Sciatic nerve (tissue), 2 donors: ENCODE measurements around the gene FAM229B. TPM values are rescaled to one million over a fixed set of nuclear protein-coding genes. Genes with fewer than 3 reads are reported as not detected.

Experiments used
- ATAC-seq: fragments of 200-7000 bp; cut with Tn5 transposase; one replicate; pipeline ENCODE4 v1.9.1; 2020; ENCODE audit warnings: mild to moderate bottlenecking, moderate library complexity
- DNase-seq: peaks from one replicate; pipeline ENCODE4 v3.0.0-alpha.2; 2020; ENCODE audit warnings: low spot score
- intact Hi-C: fragments of 100-400 bp; cut with DNase I; formaldehyde crosslinking; loops from one replicate; pipeline ENCODE4 v1.14.2; 2022
- total RNA-seq: library from RNA; stranded (reverse); fragmentation: NEBNext Ultra II Directional; extraction: Animal tissue kit (Norgen Biotek cat#: 25700); gene quantifications from one replicate; pipeline ENCODE4 v1.2.1, GENCODE V29; 2021
- donor health status: DM: no; HTN: no; CAD: no.
- donor health status: DM: no; HTN: no; CAD: no.

Gene FAM229B
- total RNA-seq, 1 donor from 2014 or later: 42.4 TPM

DNA sequence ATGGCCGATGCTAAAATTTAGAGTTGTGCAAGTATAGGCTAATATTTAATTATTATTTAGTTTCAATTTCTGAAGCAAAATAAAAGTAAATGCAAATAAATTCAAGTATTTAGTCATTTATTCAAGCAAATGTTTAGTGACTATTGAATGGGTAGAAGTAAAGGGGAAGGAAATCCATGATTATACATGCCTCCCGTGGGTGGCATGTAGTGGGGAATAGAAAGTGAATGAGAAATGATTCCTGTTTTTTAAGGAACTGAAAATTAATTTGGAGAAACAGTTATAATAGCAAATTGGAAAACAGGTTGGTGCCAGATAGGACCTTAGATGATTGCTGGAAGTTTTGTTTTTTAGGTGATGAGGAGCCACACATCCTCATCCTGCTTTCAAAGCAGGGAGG lies 35.4 kb downstream of the FAM229B start:
- intact Hi-C loops: no loop called here
- ATAC-seq: no peak

DNA sequence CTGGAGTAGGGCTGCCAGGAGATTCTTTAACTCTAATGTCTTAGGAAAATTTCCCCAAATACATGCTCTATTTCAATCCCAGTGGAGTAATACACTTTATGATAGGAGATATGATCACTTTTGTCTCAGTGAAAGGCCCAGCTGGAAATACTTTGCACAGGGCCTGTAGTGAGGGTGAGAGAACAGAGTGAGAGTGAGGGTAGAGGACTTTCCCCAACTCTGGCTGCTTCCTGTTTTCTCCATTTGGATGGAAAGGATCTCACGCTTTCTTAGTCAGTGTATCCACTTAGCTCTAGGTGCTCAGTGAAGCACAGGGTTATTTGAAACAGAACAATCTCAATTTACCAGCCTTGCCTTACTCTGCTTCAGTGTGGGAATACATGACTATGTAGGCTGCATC lies 36.6 kb downstream of the FAM229B start:
- DNase-seq (no peak), ATAC-seq (no peak)
- intact Hi-C loops: no loop called here

More for the DNA sequence above, 35.4 kb downstream of the FAM229B start:
- no peak for DNase-seq

DNA sequence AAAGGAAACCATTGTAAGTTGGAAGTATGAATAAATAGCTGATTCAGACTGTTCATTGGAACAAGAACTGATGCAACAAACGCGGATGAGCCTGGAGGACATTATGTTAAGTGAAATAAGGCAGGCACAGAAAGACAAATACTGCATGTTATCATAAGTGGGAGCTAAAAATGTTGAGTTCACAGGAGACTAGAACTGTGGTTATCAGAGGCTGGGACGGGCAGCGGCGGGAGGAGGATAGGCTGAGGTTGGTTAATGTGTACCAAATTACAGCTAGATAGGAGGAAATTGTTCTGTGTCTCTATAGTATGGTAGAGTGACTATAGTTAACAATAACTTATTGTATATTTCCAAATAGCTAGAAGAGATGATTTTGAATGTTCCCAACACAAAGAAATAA lies 40.8 kb downstream of the FAM229B start:
- DNase-seq: no peak
- intact Hi-C loops: no loop called here
- no peak for ATAC-seq

DNA sequence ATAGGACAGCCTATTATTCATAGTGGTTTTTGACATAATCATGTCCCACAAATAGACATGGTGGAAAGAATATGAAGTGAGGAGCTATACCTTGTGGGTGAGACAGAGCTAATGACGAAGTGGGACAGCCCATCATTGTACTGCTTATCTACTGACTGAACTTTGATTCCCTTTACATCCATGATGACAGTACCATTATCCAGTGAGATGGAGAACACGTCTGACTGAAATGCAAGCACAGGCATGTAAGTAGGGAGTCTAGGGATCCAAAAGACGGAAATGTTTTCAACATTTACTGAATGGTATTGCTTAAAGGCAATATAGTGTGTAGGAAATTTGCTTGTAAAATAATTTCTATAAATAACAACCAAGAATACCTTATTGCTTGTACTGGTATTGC lies 43.5 kb downstream of the FAM229B start:
- DNase-seq (no peak), ATAC-seq (no peak)
- intact Hi-C loops: no loop called here

DNA sequence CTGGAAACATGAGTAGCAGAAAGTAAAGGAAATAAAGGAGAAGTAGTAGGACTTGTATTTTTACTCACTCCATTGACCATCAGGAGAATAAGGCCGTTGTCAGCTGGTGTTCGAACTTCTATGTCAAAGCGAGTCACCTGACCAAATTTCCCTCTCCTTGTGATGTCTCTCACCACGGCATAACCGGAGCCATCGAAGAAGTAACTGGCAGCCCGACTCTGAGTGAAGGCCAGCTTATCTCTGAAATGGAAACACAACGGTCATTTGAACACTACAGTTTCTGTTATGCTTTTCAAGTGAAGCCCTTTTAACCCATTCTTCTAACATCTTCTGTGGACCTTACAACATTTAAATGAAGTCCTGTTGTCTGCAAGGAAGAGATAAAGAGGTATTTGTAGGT lies 51.7 kb downstream of the FAM229B start:
- ATAC-seq (no peak), DNase-seq (no peak)
- intact Hi-C loops: no loop called here

DNA sequence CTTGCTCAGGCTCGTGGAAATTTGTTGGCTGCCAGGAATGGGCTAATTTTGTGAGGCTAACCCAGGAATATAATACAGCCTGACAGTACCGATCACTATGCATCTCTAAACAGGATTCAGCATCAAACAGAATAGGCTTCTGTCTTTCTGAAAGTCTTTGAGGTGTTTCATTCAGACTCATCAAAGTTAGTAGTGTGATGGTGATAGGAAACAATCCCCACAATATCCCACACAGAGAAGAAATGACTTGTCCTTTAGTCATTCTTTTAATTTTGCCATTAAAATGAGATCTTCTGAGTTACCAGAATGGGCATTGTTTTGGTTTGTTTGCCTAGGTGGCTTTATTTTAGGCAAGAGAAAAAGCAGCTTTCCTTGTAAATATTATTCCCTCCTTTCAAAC lies 54.3 kb downstream of the FAM229B start:
- intact Hi-C loops: no loop called here
- no peak for ATAC-seq
- DNase-seq: no peak

DNA sequence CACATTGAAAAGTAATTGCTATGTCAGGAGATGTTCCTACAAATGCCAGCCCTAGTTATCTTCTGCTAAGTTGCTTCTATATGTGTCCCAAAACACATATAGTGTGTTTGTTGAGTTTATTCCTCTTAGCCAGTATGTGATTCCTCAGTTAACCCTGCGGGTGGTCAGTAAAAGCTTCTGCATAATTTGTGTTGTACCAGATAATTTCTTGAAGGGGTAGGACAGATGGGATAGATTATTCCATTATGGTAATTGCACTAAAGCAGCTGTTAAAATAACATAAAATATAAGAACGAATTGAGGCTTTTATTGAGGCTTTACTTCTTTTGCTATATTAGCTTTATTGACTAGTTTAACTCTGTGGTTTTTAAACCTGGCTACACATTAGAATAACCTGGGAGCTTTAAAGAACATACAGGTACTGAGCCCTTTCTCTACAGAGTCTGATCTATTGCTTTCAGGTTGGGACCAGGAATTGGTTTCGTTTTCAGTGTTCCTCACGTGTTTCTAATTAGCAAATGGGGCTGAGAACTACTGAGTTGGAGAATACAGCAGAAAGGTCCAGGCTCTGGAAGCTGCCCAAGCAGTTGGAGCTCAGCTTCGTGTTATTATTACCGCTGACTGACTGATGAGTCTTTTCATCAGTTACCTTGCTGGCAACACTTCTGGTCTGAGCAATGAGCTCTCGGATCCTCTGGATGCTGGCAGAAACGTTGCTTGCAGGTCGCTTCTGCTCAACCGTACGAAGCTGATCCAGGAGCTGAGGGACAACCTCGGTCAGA lies 56.9 kb downstream of the FAM229B start:
- peak; percentile 65 for ATAC-seq
- intact Hi-C loops: no loop called here
- peak; percentile 56 for DNase-seq

DNA sequence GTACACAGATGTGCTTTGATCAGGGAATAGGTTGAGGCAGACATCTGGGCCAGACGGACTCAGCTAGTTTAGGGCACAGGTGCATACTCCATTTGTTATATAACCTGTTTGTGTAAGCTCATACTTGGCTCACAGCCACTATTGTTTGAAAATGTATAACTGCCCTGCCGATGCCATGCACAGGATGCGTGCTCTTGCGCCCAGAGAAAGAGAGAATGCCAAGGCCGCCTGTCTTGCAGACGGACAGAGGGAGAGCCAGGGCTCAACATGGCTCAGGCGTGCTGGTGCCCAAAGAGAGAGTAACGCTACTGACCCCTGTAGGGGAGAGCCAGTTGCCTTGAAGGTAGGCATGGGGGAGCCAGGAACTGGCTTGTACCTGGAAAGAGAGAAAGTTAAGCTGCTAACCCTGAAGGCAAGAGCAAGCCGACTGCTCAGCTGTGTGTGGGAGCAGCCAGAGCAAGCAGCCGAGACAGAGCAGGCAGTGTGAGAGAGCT lies 57.7 kb downstream of the FAM229B start:
- intact Hi-C loops: no loop called here
- peak; percentile 16 for ATAC-seq
- no peak for DNase-seq

DNA sequence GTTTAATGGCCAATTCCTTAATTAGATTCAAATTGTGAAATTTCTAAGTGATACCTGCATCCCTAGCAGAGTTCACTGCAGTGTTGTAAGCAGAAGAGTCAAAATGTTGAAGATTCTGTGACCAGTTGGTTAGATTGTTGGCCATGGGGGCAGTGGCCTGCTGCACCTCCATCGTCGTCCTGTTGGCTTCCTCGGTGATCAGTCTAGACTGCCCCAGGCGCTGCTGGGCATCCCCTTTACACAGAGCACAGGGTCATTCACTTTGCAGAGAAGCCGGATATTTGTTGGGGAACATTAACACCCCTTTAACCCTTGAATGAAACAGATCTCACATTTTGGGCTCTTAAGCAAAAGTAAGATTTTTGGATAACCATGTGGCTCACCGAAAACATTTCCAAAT lies 60.7 kb downstream of the FAM229B start:
- intact Hi-C loops: no loop called here
- DNase-seq (no peak), ATAC-seq (no peak)

DNA sequence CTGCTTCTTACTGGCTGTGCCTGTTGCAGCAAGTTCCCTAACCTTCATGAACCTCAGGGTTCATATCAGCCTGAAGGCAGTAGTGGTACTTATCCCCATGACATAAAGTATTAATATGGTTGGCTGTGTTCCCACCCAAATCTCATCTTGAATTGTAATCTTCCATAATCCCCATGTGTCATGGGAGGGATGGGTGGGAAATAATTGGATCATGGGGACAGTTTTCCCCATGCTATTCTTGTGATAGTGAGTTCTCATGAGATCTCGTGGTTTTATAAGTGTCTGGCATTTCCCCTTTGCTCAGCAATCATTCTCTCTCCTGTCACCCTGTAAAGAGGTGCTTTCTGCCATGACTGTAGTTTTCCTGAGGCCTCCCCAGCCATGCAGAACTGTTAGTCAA lies 61.8 kb downstream of the FAM229B start:
- DNase-seq (no peak), ATAC-seq (no peak)
- intact Hi-C loops: no loop called here

DNA sequence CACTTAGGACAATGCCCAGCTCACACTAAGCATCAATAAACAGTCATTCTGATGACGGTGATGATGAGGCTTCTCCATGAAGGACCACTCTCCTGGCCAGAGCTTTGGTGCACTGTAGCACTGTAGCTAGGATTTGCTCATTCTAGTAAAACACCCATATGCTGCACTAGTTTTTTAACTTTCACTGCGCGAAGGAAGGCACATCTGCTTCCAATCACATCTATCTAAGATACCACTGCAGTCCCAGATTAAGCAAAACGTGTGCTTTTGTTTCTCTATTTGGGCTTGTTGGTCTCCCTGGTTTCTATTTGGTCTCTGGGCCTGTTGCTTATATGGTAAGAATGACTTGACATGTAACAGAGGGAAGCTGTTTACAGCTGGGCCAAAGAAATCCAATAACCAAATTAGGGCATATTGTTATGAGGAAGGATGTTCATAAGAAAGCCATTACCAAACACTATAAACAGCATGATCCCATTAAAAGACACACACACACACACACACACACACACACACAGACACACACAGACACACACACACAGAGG lies 62.4 kb downstream of the FAM229B start:
- intact Hi-C loops: no loop called here
- DNase-seq (no peak), ATAC-seq (peak; percentile 81)

DNA sequence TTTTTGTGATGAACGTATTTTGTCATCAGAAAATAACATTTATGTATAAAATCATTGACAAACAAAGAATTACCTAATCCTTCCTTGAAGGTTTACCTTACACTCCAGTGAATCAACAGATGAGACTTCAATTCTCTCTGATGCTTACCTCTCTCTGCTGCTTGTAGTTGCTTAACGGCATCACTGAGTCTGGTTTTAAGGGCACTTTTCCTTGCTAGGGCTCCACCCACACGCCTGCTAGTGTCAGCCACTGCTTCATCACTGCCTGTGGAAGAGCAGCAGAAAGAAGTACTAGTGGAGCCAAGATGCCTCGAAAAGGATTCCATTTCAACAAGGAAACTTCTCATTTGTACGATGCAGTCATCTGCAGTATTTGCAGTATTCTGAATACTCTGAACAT lies 63.0 kb downstream of the FAM229B start:
- DNase-seq: no peak
- intact Hi-C loops: no loop called here
- peak; percentile 75 for ATAC-seq

Other genes starting within 250 kb of the FAM229B start
- gene FYN, start 214.1 kb upstream of the FAM229B start, total RNA-seq: 173 TPM
- gene CCN6, start 33.5 kb upstream of the FAM229B start, total RNA-seq: 0.18 TPM
- 30.0 TPM for gene TUBE1, start 109 bp upstream of the FAM229B start, total RNA-seq
- 332 TPM for gene LAMA4, start 167.0 kb downstream of the FAM229B start, total RNA-seq